ENCODE measurements around the gene MYO9B.

- no peak for TF ChIP-seq REST (IDR thresholded peaks at IDR 0.05; ENCODE audit: insufficient read depth in 1 of 2, low read depth in 2 of 2, low read length in 1 of 2)
- TF ChIP-seq CTCF (IDR thresholded peaks at IDR 0.05): no peak
These were observed 183.7 kb downstream of the MYO9B start for GRCh38 chr19:17259118-17259780.

Measured in Panc1 (cell line).